Suprapubic skin (tissue), 4 donors: Measurements from ENCODE around the gene TPCN2.

Experiments used
- EP300 ChIP-seq: sonication (generic); formaldehyde crosslinking; IDR thresholded peaks from one replicate; pipeline ENCODE4 v1.6.1; 2017; ENCODE audit warnings: antibody characterized with exemption
- POLR2A ChIP-seq, 2 donors: fragments of 450-650 bp; IDR thresholded peaks; one replicate each; pipeline ENCODE4 v1.6.1; 2017; ENCODE audit warnings: antibody characterized with exemption in 2 of 2, mild to moderate bottlenecking in 2 of 2, moderate library complexity in 2 of 2
- POLR2AphosphoS5 ChIP-seq, 3 donors: sonication (generic); formaldehyde crosslinking; IDR thresholded peaks; one replicate each; pipeline ENCODE4 v1.6.1; 2017; ENCODE audit warnings: antibody characterized with exemption in 3 of 3
- TF ChIP-seq, protein P1 (sequence below), 2 donors: fragments of 200-600 bp in 1 of 2; fragments of 450-650 bp in 1 of 2; sonication (generic) in 1 of 2; IDR thresholded peaks; one replicate each; pipeline ENCODE4 v1.5.1; 2016 to 2019; ENCODE audit warnings: antibody characterized with exemption in 2 of 2, mild to moderate bottlenecking in 1 of 2, moderate library complexity in 1 of 2

DNA sequence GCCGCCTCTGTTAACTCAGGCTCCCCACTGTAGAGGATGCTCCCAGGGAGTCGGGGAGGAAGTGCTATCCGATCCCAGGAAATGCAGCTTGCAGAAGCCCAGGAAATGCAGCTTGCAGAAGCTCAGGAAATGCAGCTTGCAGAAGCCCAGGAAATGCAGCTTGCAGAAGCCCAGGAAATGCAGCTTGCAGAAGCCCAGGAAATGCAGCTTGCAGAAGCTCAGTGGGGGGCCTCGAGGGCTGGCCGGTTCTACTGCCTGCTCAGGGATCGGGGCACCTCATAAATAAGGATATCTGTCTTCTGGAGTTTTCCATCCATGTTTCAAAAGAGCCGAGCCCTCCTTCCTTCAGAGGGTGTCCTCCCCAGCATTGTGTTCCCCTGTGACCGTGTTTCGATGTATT is 81.9 kb downstream of the TPCN2 start:
- TF ChIP-seq, protein P1, sequence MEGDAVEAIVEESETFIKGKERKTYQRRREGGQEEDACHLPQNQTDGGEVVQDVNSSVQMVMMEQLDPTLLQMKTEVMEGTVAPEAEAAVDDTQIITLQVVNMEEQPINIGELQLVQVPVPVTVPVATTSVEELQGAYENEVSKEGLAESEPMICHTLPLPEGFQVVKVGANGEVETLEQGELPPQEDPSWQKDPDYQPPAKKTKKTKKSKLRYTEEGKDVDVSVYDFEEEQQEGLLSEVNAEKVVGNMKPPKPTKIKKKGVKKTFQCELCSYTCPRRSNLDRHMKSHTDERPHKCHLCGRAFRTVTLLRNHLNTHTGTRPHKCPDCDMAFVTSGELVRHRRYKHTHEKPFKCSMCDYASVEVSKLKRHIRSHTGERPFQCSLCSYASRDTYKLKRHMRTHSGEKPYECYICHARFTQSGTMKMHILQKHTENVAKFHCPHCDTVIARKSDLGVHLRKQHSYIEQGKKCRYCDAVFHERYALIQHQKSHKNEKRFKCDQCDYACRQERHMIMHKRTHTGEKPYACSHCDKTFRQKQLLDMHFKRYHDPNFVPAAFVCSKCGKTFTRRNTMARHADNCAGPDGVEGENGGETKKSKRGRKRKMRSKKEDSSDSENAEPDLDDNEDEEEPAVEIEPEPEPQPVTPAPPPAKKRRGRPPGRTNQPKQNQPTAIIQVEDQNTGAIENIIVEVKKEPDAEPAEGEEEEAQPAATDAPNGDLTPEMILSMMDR (IDR thresholded peaks at IDR 0.05) = no peak
- TF ChIP-seq POLR2AphosphoS5 (IDR thresholded peaks at IDR 0.05) = no peak
- no peak for TF ChIP-seq POLR2A (IDR thresholded peaks at IDR 0.05)
- TF ChIP-seq EP300 = no peak
